Mucosa of stomach (tissue), 1 donor: ENCODE measurements around the gene THOC6.
"Not testable (repeated sequence)": the region's sequence is repeated elsewhere in the genome, so short reads cannot be mapped to it uniquely, and the experiment has no call there.

ENCODE experiments used
- H3K27me3 ChIP-seq: one replicate; pipeline ENCODE4 v1.7.0; 2013; ENCODE audit warnings: mild to moderate bottlenecking, low read length; ENCODE audit not compliant: control insufficient read depth, insufficient read depth
- H3K36me3 ChIP-seq: one replicate; pipeline ENCODE4 v1.7.0; 2013; ENCODE audit warnings: low read length; ENCODE audit not compliant: control insufficient read depth, insufficient read depth
- H3K4me1 ChIP-seq: one replicate; pipeline ENCODE4 v1.7.0; 2013; ENCODE audit warnings: mild to moderate bottlenecking, low read length; ENCODE audit not compliant: control insufficient read depth, insufficient read depth
- H3K4me3 ChIP-seq: one replicate; pipeline ENCODE4 v1.7.0; 2013; ENCODE audit warnings: low read length
- H3K9ac ChIP-seq: one replicate; pipeline ENCODE4 v1.7.0; 2013; ENCODE audit warnings: mild to moderate bottlenecking, low read length, moderate library complexity
- H3K9me3 ChIP-seq: one replicate; pipeline ENCODE4 v1.7.0; 2013; ENCODE audit warnings: mild to moderate bottlenecking, low read length, moderate library complexity; ENCODE audit not compliant: control insufficient read depth
- donor health status: Pancreatic carcinoma.

THOC6 gene

GRCh38 chr16:3045758-3046640, 22.2 kb downstream of the THOC6 start, which contains the start of gene MMP25:
MMP25 (plus strand) TSS chr16:3046561; CDS start chr16:3046918, 357 bp downstream.
- Histone ChIP-seq H3K36me3 (no peaks in the 10 kb centered on the region), H3K9me3 (no peaks in the 10 kb centered on the region), H3K27me3 (peaks cover 76% of the 10 kb centered on the region), H3K4me3 (no peak within 1 kb of the TSS), H3K4me1 (peaks cover 13% of the 10 kb centered on the region), H3K9ac (no peak within 1 kb of the TSS)

- Histone ChIP-seq H3K9me3 (no peaks in the 10 kb centered on the region), H3K27me3 (peaks cover 76% of the 10 kb centered on the region), H3K4me3 (no peak overlapping the region), H3K4me1 (peaks cover 13% of the 10 kb centered on the region), H3K9ac (no peak overlapping the region), H3K36me3 (no peaks in the 10 kb centered on the region)
Observed at GRCh38 chr16:3046641-3047386, 23.0 kb downstream of the THOC6 start.

- H3K9ac ChIP-seq = no peak overlapping the region
- H3K4me3 ChIP-seq = no peak overlapping the region
- H3K9me3 ChIP-seq = no peaks in the 10 kb centered on the region
- H3K36me3 ChIP-seq = no peaks in the 10 kb centered on the region
- H3K4me1 ChIP-seq = peaks cover 13% of the 10 kb centered on the region
- peaks cover 76% of the 10 kb centered on the region for H3K27me3 ChIP-seq
Observed at GRCh38 chr16:3047387-3047720, 23.5 kb downstream of the THOC6 start.

- H3K9ac ChIP-seq = no peak overlapping the region
- no peaks in the 10 kb centered on the region for H3K36me3 ChIP-seq
- peaks cover 56% of the 10 kb centered on the region for H3K27me3 ChIP-seq
- H3K4me1 ChIP-seq = peaks cover 13% of the 10 kb centered on the region
- H3K9me3 ChIP-seq = no peaks in the 10 kb centered on the region
- no peak overlapping the region for H3K4me3 ChIP-seq
Observed at GRCh38 chr16:3049921-3050481, 26.2 kb downstream of the THOC6 start.

GRCh38 chr16:3050487-3050886, 26.7 kb downstream of the THOC6 start:
- peaks cover 51% of the 10 kb centered on the region for H3K27me3 ChIP-seq
- no peak overlapping the region for H3K4me3 ChIP-seq
- no peaks in the 10 kb centered on the region for H3K36me3 ChIP-seq

GRCh38 chr16:3051009-3051408, 27.2 kb downstream of the THOC6 start:
- no peaks in the 10 kb centered on the region for H3K9me3 ChIP-seq
- no peak overlapping the region for H3K9ac ChIP-seq
- no peaks in the 10 kb centered on the region for H3K36me3 ChIP-seq
- peaks cover 46% of the 10 kb centered on the region for H3K27me3 ChIP-seq
- peaks cover 10% of the 10 kb centered on the region for H3K4me1 ChIP-seq
- no peak overlapping the region for H3K4me3 ChIP-seq

More at GRCh38 chr16:3050487-3050886, 26.7 kb downstream of the THOC6 start:
- no peaks in the 10 kb centered on the region for H3K9me3 ChIP-seq
- peaks cover 13% of the 10 kb centered on the region for H3K4me1 ChIP-seq
- H3K9ac ChIP-seq = no peak overlapping the region

GRCh38 chr16:3051494-3051893, 27.7 kb downstream of the THOC6 start:
- no peak overlapping the region for H3K4me3 ChIP-seq
- H3K4me1 ChIP-seq = peaks cover 6% of the 10 kb centered on the region
- H3K9ac ChIP-seq = no peak overlapping the region
- H3K27me3 ChIP-seq = peaks cover 42% of the 10 kb centered on the region
- no peaks in the 10 kb centered on the region for H3K36me3 ChIP-seq
- H3K9me3 ChIP-seq = no peaks in the 10 kb centered on the region

GRCh38 chr16:3052571-3053329, 28.9 kb downstream of the THOC6 start:
- H3K9me3 ChIP-seq, H3K4me3 ChIP-seq, H3K9ac ChIP-seq, H3K4me1 ChIP-seq, H3K36me3 ChIP-seq: not testable (repeated sequence)
- peaks cover 29% of the 10 kb centered on the region for H3K27me3 ChIP-seq

GRCh38 chr16:3053330-3053710, 29.5 kb downstream of the THOC6 start:
- H3K4me1 ChIP-seq, H3K36me3 ChIP-seq, H3K9ac ChIP-seq, H3K9me3 ChIP-seq, H3K4me3 ChIP-seq: not testable (repeated sequence)
- peaks cover 24% of the 10 kb centered on the region for H3K27me3 ChIP-seq

GRCh38 chr16:3054965-3055733, 31.3 kb downstream of the THOC6 start:
- Histone ChIP-seq H3K9me3 (no peaks in the 10 kb centered on the region), H3K4me1 (peaks cover 12% of the 10 kb centered on the region)

GRCh38 chr16:3055734-3056115, 31.9 kb downstream of the THOC6 start:
- H3K4me1 ChIP-seq = peaks cover 17% of the 10 kb centered on the region
- not testable (repeated sequence) for H3K27me3 ChIP-seq, H3K36me3 ChIP-seq, H3K9ac ChIP-seq, H3K9me3 ChIP-seq, H3K4me3 ChIP-seq

More at GRCh38 chr16:3054965-3055733, 31.3 kb downstream of the THOC6 start:
- Histone ChIP-seq H3K4me3 (no peak overlapping the region), H3K9ac (no peak overlapping the region), H3K27me3 (peaks cover 8% of the 10 kb centered on the region), H3K36me3 (no peaks in the 10 kb centered on the region)
